ENCODE data around the gene LIMS2.

LIMS2 gene

DNA sequence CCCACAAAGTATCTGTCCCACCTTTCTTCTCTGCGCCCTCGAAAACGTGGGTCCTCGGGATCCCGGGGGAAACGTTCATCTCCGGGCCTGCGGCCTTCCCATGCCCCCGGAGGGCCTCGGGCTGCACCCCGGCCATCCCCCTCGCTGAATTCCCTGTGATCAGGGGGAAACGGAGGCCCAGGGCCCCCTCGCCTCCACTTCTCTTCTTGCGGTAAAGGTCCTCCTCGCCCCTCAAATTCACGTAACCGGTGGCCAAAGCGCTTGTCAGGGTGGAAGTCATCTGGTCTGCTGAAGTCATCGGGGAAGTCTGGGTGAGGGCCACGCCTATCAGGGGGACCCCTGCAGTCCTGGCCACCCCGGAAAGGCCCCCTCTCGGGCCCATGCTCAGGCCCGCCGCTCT lies 38.2 kb upstream of the LIMS2 start:
- Histone ChIP-seq H3K36me3 (replicated peaks; ENCODE audit: low read depth, low read length) (peaks cover 44% of the 10 kb centered on the region), H3K79me2 (ENCODE audit: low read length) (no peaks in the 10 kb centered on the region), H3K4me3 (ENCODE audit: low read length) (no peak overlapping the region), H3K27me3 (ENCODE audit: low read depth, low read length) (no peaks in the 10 kb centered on the region), H3K9ac (ENCODE audit: low read length) (no peak overlapping the region), H4K20me1 (ENCODE audit: insufficient read depth, low read length) (no peaks in the 10 kb centered on the region), H3K9me3 (ENCODE audit: insufficient read depth, low read length) (no peaks in the 10 kb centered on the region), H3K4me2 (ENCODE audit: low read length) (no peak overlapping the region), H3K27ac (ENCODE audit: low read length) (no peak overlapping the region), H3K4me1 (ENCODE audit: low read length) (no peaks in the 10 kb centered on the region), H2AFZ (ENCODE audit: low read depth, low read length) (no peak overlapping the region)
- TF ChIP-seq EZH2phosphoT487 (IDR thresholded peaks at IDR 0.05; ENCODE audit: low read depth), result no peak
- TF ChIP-seq, protein P1, sequence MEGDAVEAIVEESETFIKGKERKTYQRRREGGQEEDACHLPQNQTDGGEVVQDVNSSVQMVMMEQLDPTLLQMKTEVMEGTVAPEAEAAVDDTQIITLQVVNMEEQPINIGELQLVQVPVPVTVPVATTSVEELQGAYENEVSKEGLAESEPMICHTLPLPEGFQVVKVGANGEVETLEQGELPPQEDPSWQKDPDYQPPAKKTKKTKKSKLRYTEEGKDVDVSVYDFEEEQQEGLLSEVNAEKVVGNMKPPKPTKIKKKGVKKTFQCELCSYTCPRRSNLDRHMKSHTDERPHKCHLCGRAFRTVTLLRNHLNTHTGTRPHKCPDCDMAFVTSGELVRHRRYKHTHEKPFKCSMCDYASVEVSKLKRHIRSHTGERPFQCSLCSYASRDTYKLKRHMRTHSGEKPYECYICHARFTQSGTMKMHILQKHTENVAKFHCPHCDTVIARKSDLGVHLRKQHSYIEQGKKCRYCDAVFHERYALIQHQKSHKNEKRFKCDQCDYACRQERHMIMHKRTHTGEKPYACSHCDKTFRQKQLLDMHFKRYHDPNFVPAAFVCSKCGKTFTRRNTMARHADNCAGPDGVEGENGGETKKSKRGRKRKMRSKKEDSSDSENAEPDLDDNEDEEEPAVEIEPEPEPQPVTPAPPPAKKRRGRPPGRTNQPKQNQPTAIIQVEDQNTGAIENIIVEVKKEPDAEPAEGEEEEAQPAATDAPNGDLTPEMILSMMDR (IDR thresholded peaks at IDR 0.05; ENCODE audit: low read depth, low read length), result no peak

DNA sequence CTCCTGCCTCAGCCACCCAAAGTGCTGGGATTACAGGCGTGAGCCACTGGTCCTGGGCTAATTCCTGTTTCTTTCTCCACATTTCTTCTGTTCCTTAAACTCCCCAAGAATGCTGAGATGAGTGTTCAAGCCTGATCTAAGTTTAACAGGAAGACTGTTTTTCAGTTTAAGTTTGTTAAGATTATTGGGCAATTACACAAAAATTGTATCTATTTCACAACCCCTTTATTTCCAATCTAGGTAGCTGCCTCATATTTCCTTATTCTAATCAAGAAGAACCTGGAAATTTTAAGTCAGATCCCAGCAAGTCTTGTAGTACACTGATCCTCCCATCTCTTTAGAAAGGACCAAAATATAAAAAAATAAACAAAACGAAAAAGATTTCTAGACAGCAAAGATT lies 37.7 kb upstream of the LIMS2 start:
- Histone ChIP-seq H3K9me3 (ENCODE audit: insufficient read depth, low read length) (no peaks in the 10 kb centered on the region), H3K27me3 (ENCODE audit: low read depth, low read length) (no peaks in the 10 kb centered on the region), H3K79me2 (ENCODE audit: low read length) (no peaks in the 10 kb centered on the region), H3K9ac (ENCODE audit: low read length) (no peak overlapping the region), H3K4me3 (ENCODE audit: low read length) (no peak overlapping the region), H4K20me1 (ENCODE audit: insufficient read depth, low read length) (no peaks in the 10 kb centered on the region), H2AFZ (ENCODE audit: low read depth, low read length) (no peak overlapping the region), H3K36me3 (replicated peaks; ENCODE audit: low read depth, low read length) (peaks cover 46% of the 10 kb centered on the region), H3K27ac (ENCODE audit: low read length) (no peak overlapping the region), H3K4me1 (ENCODE audit: low read length) (no peaks in the 10 kb centered on the region), H3K4me2 (ENCODE audit: low read length) (no peak overlapping the region)
- TF ChIP-seq, protein P1 (IDR thresholded peaks at IDR 0.05; ENCODE audit: low read depth, low read length), result no peak
- TF ChIP-seq EZH2phosphoT487 (IDR thresholded peaks at IDR 0.05; ENCODE audit: low read depth), result no peak

DNA sequence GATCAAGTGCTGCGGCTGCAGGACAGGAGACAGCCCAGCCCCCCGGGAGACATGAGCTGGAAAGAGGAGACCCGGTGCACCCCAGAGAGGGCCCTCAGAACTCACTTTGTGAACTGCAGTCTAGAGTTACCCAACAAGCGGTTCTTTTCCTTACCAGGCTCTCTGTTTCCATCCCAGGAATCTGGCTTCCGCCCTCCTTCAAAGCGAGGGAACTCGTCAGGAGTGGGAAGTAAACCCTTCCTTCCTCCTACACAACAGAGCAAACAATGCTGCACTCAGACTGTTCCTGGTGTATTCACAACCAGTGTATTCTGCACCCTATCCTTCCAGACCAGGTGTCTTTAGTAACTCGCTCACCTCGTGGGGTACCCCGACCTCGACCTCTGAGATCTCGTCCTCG lies 34.0 kb upstream of the LIMS2 start:
- Histone ChIP-seq H3K4me1 (ENCODE audit: low read length) (no peaks in the 10 kb centered on the region), H3K9ac (ENCODE audit: low read length) (no peak overlapping the region), H3K27me3 (ENCODE audit: low read depth, low read length) (no peaks in the 10 kb centered on the region), H3K27ac (ENCODE audit: low read length) (no peak overlapping the region), H3K4me3 (ENCODE audit: low read length) (no peak overlapping the region), H2AFZ (ENCODE audit: low read depth, low read length) (no peak overlapping the region), H3K36me3 (replicated peaks; ENCODE audit: low read depth, low read length) (peaks cover 57% of the 10 kb centered on the region), H4K20me1 (ENCODE audit: insufficient read depth, low read length) (0 out of 2 replicates have a peak, but pooled peaks cover 3% of the 10 kb centered on the region), H3K4me2 (ENCODE audit: low read length) (no peak overlapping the region), H3K9me3 (ENCODE audit: insufficient read depth, low read length) (no peaks in the 10 kb centered on the region), H3K79me2 (ENCODE audit: low read length) (no peaks in the 10 kb centered on the region)
- TF ChIP-seq, protein P1 (IDR thresholded peaks at IDR 0.05; ENCODE audit: low read depth, low read length), result no peak
- TF ChIP-seq EZH2phosphoT487 (IDR thresholded peaks at IDR 0.05; ENCODE audit: low read depth), result no peak

DNA sequence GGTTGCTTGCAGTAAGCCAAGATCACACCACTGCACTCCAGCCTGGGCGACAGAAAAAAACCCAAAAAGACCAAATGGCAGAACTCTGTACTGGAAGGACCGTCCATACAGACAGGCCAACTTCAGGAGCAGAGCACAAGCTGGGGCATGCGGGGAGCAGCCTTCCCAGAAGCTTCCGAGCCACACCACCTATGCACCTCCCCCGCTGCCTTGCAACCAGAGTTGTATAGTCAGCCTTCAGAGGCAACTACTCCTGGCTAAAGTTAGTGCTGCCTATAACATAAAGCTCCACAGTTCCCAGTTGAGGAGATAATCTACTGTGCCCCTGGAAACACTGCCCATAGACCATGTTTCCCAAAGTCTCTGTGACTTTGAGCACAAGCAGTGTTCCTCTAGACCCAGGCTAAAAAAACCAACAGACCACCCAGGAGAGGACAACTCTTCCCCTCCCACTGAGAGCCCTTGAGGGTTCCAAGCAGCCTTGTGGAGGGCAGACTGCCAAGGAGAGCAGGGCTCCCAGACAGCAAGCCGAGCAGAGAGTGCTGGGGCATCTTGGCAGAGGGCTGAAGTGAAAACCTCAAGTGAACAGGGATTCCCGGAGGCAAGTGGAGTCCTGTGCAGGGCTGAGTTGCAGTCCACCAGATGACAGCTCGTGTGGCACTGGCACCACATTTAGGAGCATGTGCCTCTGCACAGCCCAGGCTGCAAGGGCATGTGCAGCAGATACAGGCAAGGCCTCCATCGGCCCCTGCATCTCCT lies 32.7 kb upstream of the LIMS2 start:
- Histone ChIP-seq H3K27ac (ENCODE audit: low read length) (no peak overlapping the region), H3K36me3 (replicated peaks; ENCODE audit: low read depth, low read length) (peaks cover 65% of the 10 kb centered on the region)

More for the DNA sequence above, 32.7 kb upstream of the LIMS2 start:
- H3K79me2 ChIP-seq (ENCODE audit: low read length), result peaks cover 5% of the 10 kb centered on the region
- H3K27me3 ChIP-seq (ENCODE audit: low read depth, low read length), result no peaks in the 10 kb centered on the region
- 0 out of 2 replicates have a peak, but pooled peaks cover 3% of the 10 kb centered on the region for H4K20me1 ChIP-seq (ENCODE audit: insufficient read depth, low read length)
- H3K4me1 ChIP-seq (ENCODE audit: low read length), result no peaks in the 10 kb centered on the region
- H2AFZ ChIP-seq (ENCODE audit: low read depth, low read length), result no peak overlapping the region
- TF ChIP-seq, protein P1 (IDR thresholded peaks at IDR 0.05; ENCODE audit: low read depth, low read length), result no peak
- TF ChIP-seq EZH2phosphoT487 (IDR thresholded peaks at IDR 0.05; ENCODE audit: low read depth), result no peak
- no peaks in the 10 kb centered on the region for H3K9me3 ChIP-seq (ENCODE audit: insufficient read depth, low read length)
- H3K9ac ChIP-seq (ENCODE audit: low read length), result no peak overlapping the region
- no peak overlapping the region for H3K4me2 ChIP-seq (ENCODE audit: low read length)
- no peak overlapping the region for H3K4me3 ChIP-seq (ENCODE audit: low read length)

Data from OCI-LY3 (cell line).